Measurements from ENCODE around the gene PTPRN2. TPM values are rescaled to one million over a fixed set of nuclear protein-coding genes. Genes with fewer than 3 reads are reported as not detected.

PTPRN2 gene
- total and polyA plus RNA-seq, 2 of the 8 experiments (the other 6 are each of a cell fraction or from before 2014, with no cell fraction given): 2.6 to 4.5 TPM

DNA sequence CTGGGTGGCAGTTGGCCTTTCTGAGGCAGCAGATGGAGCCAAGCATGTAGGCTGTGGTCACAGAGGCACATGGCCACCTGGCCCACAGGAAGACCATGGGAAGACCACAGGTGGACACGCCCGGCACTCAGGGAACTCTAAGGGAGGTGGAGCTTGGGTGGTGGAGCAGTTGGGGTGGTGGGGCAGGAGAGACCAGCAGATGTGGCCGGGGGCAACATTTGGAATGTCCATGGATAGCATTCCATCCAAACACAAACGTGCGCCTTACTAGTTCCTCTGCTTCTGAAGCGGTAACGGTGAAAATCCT, 290.9 kb downstream of the PTPRN2 start:
- Histone ChIP-seq H4K91ac (replicated peaks; ENCODE audit: insufficient read length, low read length) (no peak overlapping the region), H2AK5ac (ENCODE audit: low read depth, low read length) (no peak overlapping the region), H2BK20ac (ENCODE audit: low read length) (no peak overlapping the region), H4K8ac (ENCODE audit: extremely low read depth, insufficient read depth, low read length) (no peak overlapping the region), H3K9ac (replicated peaks in 1 of 4; ENCODE audit: extremely low read depth in 1 of 4, low read depth in 3 of 4, low read length in 3 of 4) (no peak overlapping the region), H3K23ac (ENCODE audit: insufficient read length) (no peak overlapping the region), H3K4ac (replicated peaks; ENCODE audit: insufficient read length, low read depth, low read length) (no peak overlapping the region), H3K79me2 (ENCODE audit: control insufficient read depth in 1 of 2, insufficient read depth in 2 of 2, low read length in 2 of 2) (no peaks in the 10 kb centered on the region), H3K23me2 (ENCODE audit: low read depth, low read length) (no peaks in the 10 kb centered on the region), H4K20me1 (replicated peaks in 1 of 2; ENCODE audit: control insufficient read depth in 1 of 2, insufficient read depth in 2 of 2, low read length in 2 of 2) (no peaks in the 10 kb centered on the region), H2AFZ (ENCODE audit: low read length) (no peak overlapping the region), H3K9me3 (ENCODE audit: insufficient read depth in 2 of 2, low read depth in 1 of 2, low read length in 1 of 2) (peaks cover 12 to 32% of the 10 kb centered on the region in 2 experiments), H3K18ac (ENCODE audit: extremely low read depth, low read length) (no peak overlapping the region), H3K4me3 (ENCODE audit: extremely low read depth in 1 of 4, insufficient read depth in 2 of 4, low read depth in 3 of 4, low read length in 4 of 4) (no peak overlapping the region), H2BK12ac (ENCODE audit: low read depth, low read length) (no peak overlapping the region; the same call in 1 of the 2 replicates), H3K27me3 (replicated peaks in 1 of 4; ENCODE audit: control insufficient read depth in 3 of 4, extremely low read depth in 1 of 4, insufficient read depth in 3 of 4, low read length in 3 of 4) (no peaks in the 10 kb centered on the region), H3K14ac (ENCODE audit: insufficient read length) (no peak overlapping the region), H3K36me3 (ENCODE audit: control insufficient read depth in 2 of 4, insufficient read depth in 4 of 4, low read length in 3 of 4) (no peaks in the 10 kb centered on the region), H2BK120ac (replicated peaks; ENCODE audit: low read depth, low read length) (no peak overlapping the region), H2BK15ac (ENCODE audit: low read length) (no peak overlapping the region), H3K79me1 (ENCODE audit: low read depth, low read length) (no peaks in the 10 kb centered on the region), H3K4me1 (replicated peaks in 1 of 4; ENCODE audit: control insufficient read depth in 3 of 4, insufficient read depth in 4 of 4, low read length in 3 of 4) (peaks cover 0 to 9% (median under 1%) of the 10 kb centered on the region in 4 experiments; a peak in 3 of 7 replicates), H3K4me2 (ENCODE audit: insufficient read depth in 1 of 2, low read depth in 2 of 2, low read length in 2 of 2) (no peak overlapping the region), H2BK5ac (ENCODE audit: low read depth, low read length) (no peak overlapping the region), H3K56ac (replicated peaks; ENCODE audit: insufficient read length, low read depth, low read length) (no peak overlapping the region), H3K27ac (ENCODE audit: low read depth, low read length) (no peak overlapping the region), H4K5ac (ENCODE audit: insufficient read length, low read depth, low read length) (no peak overlapping the region)
- ChIA-PET POLR2A (ENCODE audit: partially characterized antibody) (no interaction called here), CTCF (ENCODE audit: partially characterized antibody) (interaction anchor here (0.6 kb wide), 1 partner anchor 557 kb away, joined by 3 read pairs; no protein-coding TSS in a partner anchor)
- FAIRE-seq: no peak
- peak in 1 of 2 experiments; percentile 30 for DNase-seq (ENCODE audit: low read depth in 1 of 2, low spot score in 2 of 2)
- WGBS, 2 experiments (ENCODE audit: extremely low coverage in 1 of 2, insufficient coverage in 1 of 2, insufficient read length in 1 of 2, insufficient replicate concordance in 2 of 2, low coverage in 1 of 2, low lambda C conversion rate in 2 of 2, missing lambda C conversion rate in 1 of 2): 96% methylated on average over 6 of the region's 7 CpGs; no CpG with 5 or more reads in 1 of the 2 experiments
- no peak for TF ChIP-seq RBBP5 (IDR thresholded peaks at IDR 0.05; ENCODE audit: borderline replicate concordance, low read depth, low read length)
- TF ChIP-seq POU5F1 (IDR thresholded peaks at IDR 0.05; ENCODE audit: low read depth, low read length): no peak

All from H1 (cell line).